NCI-H226 (cell line): ENCODE results near the gene PARD6B.
"Not testable (repeated sequence)": the region's sequence is repeated elsewhere in the genome, so short reads cannot be mapped to it uniquely, and the experiment has no call there.

ENCODE experiments used
- DNase-seq: peaks from one replicate; pipeline ENCODE4 v3.0.0-alpha.2; 2015

The PARD6B gene

GRCh38 chr20:50746138-50746940, 15.0 kb downstream of the PARD6B start:
- no peak for DNase-seq

GRCh38 chr20:50747275-50747674, 15.9 kb downstream of the PARD6B start:
- no peak for DNase-seq

GRCh38 chr20:50750145-50750671, 18.8 kb downstream of the PARD6B start:
- no peak for DNase-seq

GRCh38 chr20:50753152-50753551, 21.8 kb downstream of the PARD6B start:
- no peak for DNase-seq

- DNase-seq: no peak
Observed at GRCh38 chr20:50754420-50754819, 23.0 kb downstream of the PARD6B start.

GRCh38 chr20:50756447-50756846, 25.1 kb downstream of the PARD6B start:
- DNase-seq: no peak

GRCh38 chr20:50758469-50758868, 27.1 kb downstream of the PARD6B start:
- peak; percentile 13 for DNase-seq

GRCh38 chr20:50758992-50759391, 27.6 kb downstream of the PARD6B start:
- DNase-seq: no peak

GRCh38 chr20:50759678-50760077, 28.3 kb downstream of the PARD6B start:
- no peak for DNase-seq

- DNase-seq: peak; percentile 67
Observed at GRCh38 chr20:50762045-50762422, 30.7 kb downstream of the PARD6B start.

- DNase-seq: peak; percentile 72
Observed at GRCh38 chr20:50762435-50763220, 31.2 kb downstream of the PARD6B start.

- not testable (repeated sequence) for DNase-seq
Observed at GRCh38 chr20:50763550-50764458, 32.4 kb downstream of the PARD6B start.

- not testable (repeated sequence) for DNase-seq
Observed at GRCh38 chr20:50765251-50765650, 33.9 kb downstream of the PARD6B start.

- no peak for DNase-seq
Observed at GRCh38 chr20:50765674-50766073, 34.3 kb downstream of the PARD6B start.

GRCh38 chr20:50766955-50767809, 35.8 kb downstream of the PARD6B start:
- DNase-seq: not testable (repeated sequence)

- DNase-seq: not testable (repeated sequence)
Observed at GRCh38 chr20:50768991-50769390, 37.6 kb downstream of the PARD6B start.

GRCh38 chr20:50769551-50770085, 38.2 kb downstream of the PARD6B start:
- not testable (repeated sequence) for DNase-seq

- DNase-seq: peak; percentile 60
Observed at GRCh38 chr20:50771419-50772080, 40.2 kb downstream of the PARD6B start.

- no peak for DNase-seq
Observed at GRCh38 chr20:50772420-50773185, 41.2 kb downstream of the PARD6B start.

- DNase-seq: no peak
Observed at GRCh38 chr20:50774515-50774914, 43.1 kb downstream of the PARD6B start.
